Keratinocyte (primary cell): Measurements from ENCODE around the gene HSDL2. TPM values are rescaled to one million over a fixed set of nuclear protein-coding genes. Genes with fewer than 3 reads are reported as not detected.

Source experiments
- DNase-seq: peaks from one replicate; pipeline ENCODE4 v3.0.0-alpha.2; 2011; ENCODE audit warnings: low read depth, missing footprints, low spot score
- FAIRE-seq: peaks from 2 replicates; lab custom pipeline; 2011; peaks lifted over from hg19 to GRCh38; lab: Jason Lieb, UNC
- H2AFZ ChIP-seq: 2 replicates; pipeline ENCODE4 v1.6.0; 2012; ENCODE audit warnings: low read length, control low read depth, inconsistent platforms; ENCODE audit not compliant: control insufficient read depth
- H3K27ac ChIP-seq: 2 replicates; pipeline ENCODE4 v1.5.1; 2011; ENCODE audit warnings: low read length; ENCODE audit not compliant: control insufficient read depth, insufficient read depth
- H3K27me3 ChIP-seq: 3 replicates; pipeline ENCODE4 v1.6.0; 2011; ENCODE audit warnings: low read length; ENCODE audit not compliant: control insufficient read depth, insufficient read depth; ENCODE audit errors: extremely low read depth
- H3K36me3 ChIP-seq, 2 experiments: 2 replicates in 1 of 2; 3 replicates in 1 of 2; pipeline ENCODE4 v1.5.1; 2011; ENCODE audit warnings: low read length in 2 of 2, mild to moderate bottlenecking in 1 of 2; ENCODE audit not compliant: control insufficient read depth in 2 of 2, insufficient read depth in 2 of 2; ENCODE audit errors: extremely low read depth in 1 of 2
- H3K4me1 ChIP-seq: 3 replicates; pipeline ENCODE4 v1.5.1; 2011; ENCODE audit warnings: low read length; ENCODE audit not compliant: control insufficient read depth, insufficient read depth; ENCODE audit errors: extremely low read depth
- H3K4me2 ChIP-seq: 3 replicates; pipeline ENCODE4 v1.6.0; 2011; ENCODE audit warnings: low read depth, low read length; ENCODE audit not compliant: control insufficient read depth, insufficient read depth; ENCODE audit errors: extremely low read depth
- H3K4me3 ChIP-seq, 3 experiments: fragments of 200-600 bp in 1 of 3; sonication (generic) in 1 of 3; 2 replicates in 2 of 3; 3 replicates in 1 of 3; pipeline ENCODE4 v1.5.1; 2011 to 2016; ENCODE audit warnings: low read length in 3 of 3, mild to moderate bottlenecking in 3 of 3, control low read depth in 2 of 3, inconsistent platforms in 1 of 3, low read depth in 1 of 3, mixed read lengths in 1 of 3, mixed run types in 1 of 3, moderate library complexity in 1 of 3; ENCODE audit not compliant: control insufficient read depth in 2 of 3, insufficient read depth in 2 of 3; ENCODE audit errors: extremely low read depth in 1 of 3
- H3K79me2 ChIP-seq: 2 replicates; pipeline ENCODE4 v1.6.0; 2012; ENCODE audit warnings: low read length; ENCODE audit not compliant: control insufficient read depth, insufficient read depth
- H3K9ac ChIP-seq: 3 replicates; pipeline ENCODE4 v1.6.0; 2011; ENCODE audit warnings: low read length; ENCODE audit not compliant: control insufficient read depth, insufficient read depth; ENCODE audit errors: extremely low read depth
- H3K9me1 ChIP-seq: 3 replicates; pipeline ENCODE4 v1.6.0; 2011; ENCODE audit warnings: low read length; ENCODE audit not compliant: control insufficient read depth, insufficient read depth; ENCODE audit errors: extremely low read depth
- H3K9me3 ChIP-seq: 2 replicates; pipeline ENCODE4 v1.5.1; 2012; ENCODE audit warnings: low read depth, low read length; ENCODE audit not compliant: control insufficient read depth
- H4K20me1 ChIP-seq: 3 replicates; pipeline ENCODE4 v1.6.0; 2011; ENCODE audit warnings: low read length; ENCODE audit not compliant: control insufficient read depth, insufficient read depth; ENCODE audit errors: extremely low read depth
- CTCF ChIP-seq, 3 experiments: IDR thresholded peaks in 1 of 3; conservative IDR thresholded peaks in 1 of 3; optimal IDR thresholded peaks in 1 of 3; 2 replicates in 2 of 3; 3 replicates in 1 of 3; pipeline versions ENCODE3 to v1.5.1; 2011; ENCODE audit warnings: low read length in 3 of 3, mild to moderate bottlenecking in 3 of 3, moderate library complexity in 2 of 3, control low read depth in 1 of 3, inconsistent platforms in 1 of 3; ENCODE audit not compliant: insufficient read depth in 2 of 3; ENCODE audit errors: extremely low read depth in 1 of 3
- EZH2 ChIP-seq: IDR thresholded peaks from one replicate; pipeline ENCODE4 v1.6.1; 2012; ENCODE audit warnings: inconsistent platforms, mild to moderate bottlenecking, low read length, moderate library complexity
- dilution Hi-C: fragments of 300-500 bp; cut with MboI; formaldehyde crosslinking; loops from one replicate; pipeline ENCODE4 v1.7.0; 2020; ENCODE audit warnings: low sequenced_read_pairs; ENCODE audit not compliant: extremely low pct_ligation_motif_present
- polyA plus RNA-seq, 5 experiments: library from polyadenylated mRNA; depleted of rRNA in 3 of 5; stranded (reverse) in 3 of 5; stranded (forward) in 1 of 5; unstranded in 1 of 5; fragments of >200 nt; gene quantifications; 1 replicate in 1 of 5; 2 replicates in 3 of 5; 3 replicates in 1 of 5; pipeline versions ENCODE4 v1.2.1 to v1.2.3, GENCODE V29; 2011 to 2012; ENCODE audit warnings: missing spikeins in 2 of 5, low read depth in 1 of 5, low replicate concordance in 1 of 5

HSDL2 gene
- polyA plus RNA-seq, 1 donor (not counting 4 experiments of a cell fraction or from before 2014, with no cell fraction given) = 27.6 TPM

- no peak for FAIRE-seq
- Histone ChIP-seq H3K79me2 (peaks cover 15% of the 10 kb centered on the region), H3K9ac (no peak overlapping the region)
Measured at GRCh38 chr9:112382066-112382465, 2.2 kb downstream of the HSDL2 start.

GRCh38 chr9:112382501-112383364, 2.8 kb downstream of the HSDL2 start:
- DNase-seq (no peak), FAIRE-seq (no peak)
- H3K79me2 ChIP-seq = peaks cover 15% of the 10 kb centered on the region
- H3K9me1 ChIP-seq = no peaks in the 10 kb centered on the region
- dilution Hi-C loops = no loop called here
- H3K27me3 ChIP-seq = no peaks in the 10 kb centered on the region
- TF ChIP-seq EZH2 = no peak
- no peaks in the 10 kb centered on the region for H4K20me1 ChIP-seq
- no peak overlapping the region for H3K27ac ChIP-seq
- no peaks in the 10 kb centered on the region for H3K36me3 ChIP-seq
- H3K4me1 ChIP-seq = peaks cover 16% of the 10 kb centered on the region
- no peaks in the 10 kb centered on the region for H3K9me3 ChIP-seq
- H2AFZ ChIP-seq = no peak overlapping the region
- H3K9ac ChIP-seq = no peak overlapping the region
- H3K4me2 ChIP-seq = no peak overlapping the region
- no peak overlapping the region for H3K4me3 ChIP-seq

More at GRCh38 chr9:112382066-112382465, 2.2 kb downstream of the HSDL2 start:
- DNase-seq = no peak
- Histone ChIP-seq H2AFZ (no peak overlapping the region), H3K4me1 (peaks cover 22% of the 10 kb centered on the region), H3K27ac (no peak overlapping the region), H3K9me3 (no peaks in the 10 kb centered on the region), H3K4me2 (no peak overlapping the region), H3K9me1 (no peaks in the 10 kb centered on the region), H3K4me3 (no peak overlapping the region), H3K36me3 (no peaks in the 10 kb centered on the region), H4K20me1 (no peaks in the 10 kb centered on the region), H3K27me3 (no peaks in the 10 kb centered on the region)
- TF ChIP-seq EZH2 = no peak
- TF ChIP-seq CTCF (optimal IDR thresholded peaks at IDR 0.05 in 1 of 3, IDR thresholded peaks at IDR 0.05 in 1 of 3, conservative IDR thresholded peaks at IDR 0.05 in 1 of 3; ENCODE audit: extremely low read depth in 1 of 3, insufficient read depth in 2 of 3, low read length in 3 of 3) = no peak
- dilution Hi-C loops = no loop called here
